Testis (tissue), 3 donors: ENCODE results near the gene PHF21A. TPM values are rescaled to one million over a fixed set of nuclear protein-coding genes. Genes with fewer than 3 reads are reported as not detected.
A peak's percentile ranks its signal among the peaks of the same experiment; 100 is the strongest.

Experiments
- DNase-seq: peaks from one replicate; pipeline ENCODE4 v3.0.0-alpha.2; 2019
- H3K27ac ChIP-seq, 2 donors: fragments of 200-600 bp; sonication (generic); one replicate each; pipeline ENCODE4 v1.5.1; 2019
- H3K27me3 ChIP-seq: fragments of 200-600 bp; sonication (generic); one replicate; pipeline ENCODE4 v1.5.1; 2019
- H3K36me3 ChIP-seq: fragments of 200-600 bp; sonication (generic); one replicate; pipeline ENCODE4 v1.5.1; 2017; ENCODE audit warnings: low read depth; ENCODE audit errors: missing control alignments
- H3K4me1 ChIP-seq: fragments of 200-600 bp; sonication (generic); one replicate; pipeline ENCODE4 v1.5.1; 2019
- H3K4me3 ChIP-seq, 2 donors: fragments of 200-600 bp; sonication (generic); one replicate each; pipeline ENCODE4 v1.5.1; 2017 to 2019
- H3K9me3 ChIP-seq: fragments of 200-600 bp; sonication (generic); one replicate; pipeline ENCODE4 v1.5.1; 2017
- CTCF ChIP-seq, 3 experiments: fragments of 450-650 bp in 2 of 3; fragments of 200-600 bp in 1 of 3; sonication (generic) in 1 of 3; IDR thresholded peaks; one replicate each; pipeline ENCODE4 v1.5.1; 2016 to 2019; ENCODE audit warnings: antibody characterized with exemption in 3 of 3, mild to moderate bottlenecking in 2 of 3, moderate library complexity in 1 of 3
- POLR2A ChIP-seq: fragments of 450-650 bp; IDR thresholded peaks from one replicate; pipeline ENCODE4 v1.6.1; 2017; ENCODE audit warnings: antibody characterized with exemption, mild to moderate bottlenecking, moderate library complexity
- WGBS, 2 donors: methylation state at CpG; one replicate each; pipeline ENCODE4 v1.1.5; 2018; 5-methylcytosine and 5-hydroxymethylcytosine counted together
- intact Hi-C: fragments of 100-400 bp; cut with DNase I; formaldehyde crosslinking; loops from one replicate; pipeline ENCODE4 v1.15.1; 2023; ENCODE audit warnings: low total_unique reads
- polyA plus RNA-seq: library from polyadenylated mRNA; stranded (reverse); fragments of 350-450 nt; fragmentation: Illumina TruSeq; extraction: RNeasy Lipid Tissue Mini Kit (QIAGEN cat#74804); gene quantifications from one replicate; pipeline ENCODE4 v1.2.3, GENCODE V29; 2014; ENCODE audit warnings: low read depth, low replicate concordance; ENCODE audit not compliant: insufficient read depth
- total RNA-seq, 2 donors: library from RNA; depleted of rRNA; stranded (reverse); fragments of >200 nt; gene quantifications; one replicate each; pipeline ENCODE4 v1.2.3, GENCODE V29; 2016

Gene PHF21A
- total and polyA plus RNA-seq, 3 donors from 2014 or later: 53.5 to 83.2 (median 56.6) TPM

- intact Hi-C loops: no loop called here
- no peak for TF ChIP-seq CTCF (IDR thresholded peaks at IDR 0.05)
- no peak for TF ChIP-seq POLR2A
- Histone ChIP-seq H3K27ac (no peak overlapping the region), H3K36me3 (no peaks in the 10 kb centered on the region), H3K27me3 (no peaks in the 10 kb centered on the region), H3K4me3 (no peak overlapping the region), H3K9me3 (no peaks in the 10 kb centered on the region), H3K4me1 (peaks cover 19% of the 10 kb centered on the region)
- 90 to 91% methylated on average over 8 of the region's 8 CpGs for WGBS, 2 donors
- DNase-seq: no peak
Measured at GRCh38 chr11:45895553-45896259, 225.5 kb downstream of the PHF21A start.

- DNase-seq: no peak
- H3K27ac ChIP-seq: no peak overlapping the region
- 88 to 93% methylated on average over 4 to 6 of the region's 6 CpGs for WGBS, 2 donors
- H3K4me1 ChIP-seq: peaks cover 17% of the 10 kb centered on the region
- TF ChIP-seq CTCF (IDR thresholded peaks at IDR 0.05) (no peak), POLR2A (no peak)
- H3K27me3 ChIP-seq: no peaks in the 10 kb centered on the region
- H3K9me3 ChIP-seq: no peaks in the 10 kb centered on the region
- H3K4me3 ChIP-seq: no peak overlapping the region
- intact Hi-C loops: no loop called here
- no peaks in the 10 kb centered on the region for H3K36me3 ChIP-seq
Measured at GRCh38 chr11:45894555-45895247, 226.6 kb downstream of the PHF21A start.

- intact Hi-C loops: no loop called here
- H3K27me3 ChIP-seq: no peaks in the 10 kb centered on the region
- H3K36me3 ChIP-seq: no peaks in the 10 kb centered on the region
- no peak for TF ChIP-seq POLR2A
- no peak for TF ChIP-seq CTCF (IDR thresholded peaks at IDR 0.05)
- peak; percentile 29 for DNase-seq
- H3K4me3 ChIP-seq: no peak overlapping the region
- H3K4me1 ChIP-seq: peaks cover 8% of the 10 kb centered on the region
- WGBS, 2 donors: 75 to 80% methylated on average over 5 of the region's 5 CpGs
- no peak overlapping the region for H3K27ac ChIP-seq
- no peaks in the 10 kb centered on the region for H3K9me3 ChIP-seq
Measured at GRCh38 chr11:45892856-45893255, 228.4 kb downstream of the PHF21A start.

GRCh38 chr11:45890886-45891550, 230.2 kb downstream of the PHF21A start:
- TF ChIP-seq POLR2A (no peak), CTCF (IDR thresholded peaks at IDR 0.05) (no peak)
- H3K4me1 ChIP-seq: no peaks in the 10 kb centered on the region
- no peaks in the 10 kb centered on the region for H3K9me3 ChIP-seq
- DNase-seq: no peak
- no peak overlapping the region for H3K4me3 ChIP-seq
- intact Hi-C loops: no loop called here
- H3K27ac ChIP-seq: no peak overlapping the region
- H3K36me3 ChIP-seq: no peaks in the 10 kb centered on the region
- WGBS, 2 donors: 87 to 96% methylated on average over 4 to 9 of the region's 9 CpGs
- H3K27me3 ChIP-seq: no peaks in the 10 kb centered on the region
